Ammon's horn (tissue), 1 donor: ENCODE results near the gene WDR45B.

Experiments used
- DNase-seq: peaks from one replicate; pipeline ENCODE4 v3.0.0-alpha.2; 2016; ENCODE audit warnings: low spot score

WDR45B gene

GRCh38 chr17:82629748-82630147 is 18.5 kb downstream of the WDR45B start:
- no peak for DNase-seq

- no peak for DNase-seq
Observed at GRCh38 chr17:82627405-82627804, 20.8 kb downstream of the WDR45B start.

- DNase-seq, result no peak
Observed at GRCh38 chr17:82623707-82624106, 24.5 kb downstream of the WDR45B start.

GRCh38 chr17:82619641-82620040 is 28.6 kb downstream of the WDR45B start:
- no peak for DNase-seq

GRCh38 chr17:82619211-82619610 is 29.0 kb downstream of the WDR45B start:
- DNase-seq, result no peak

- DNase-seq, result no peak
Observed at GRCh38 chr17:82616021-82616711, 32.1 kb downstream of the WDR45B start.

GRCh38 chr17:82615084-82616020 is 32.9 kb downstream of the WDR45B start:
- no peak for DNase-seq

GRCh38 chr17:82614095-82614631 is 34.1 kb downstream of the WDR45B start:
- DNase-seq, result no peak

- DNase-seq, result no peak
Observed at GRCh38 chr17:82613283-82614094, 34.8 kb downstream of the WDR45B start.

GRCh38 chr17:82611140-82612058 is 36.8 kb downstream of the WDR45B start:
- no peak for DNase-seq

- no peak for DNase-seq
Observed at GRCh38 chr17:82609655-82610054, 38.6 kb downstream of the WDR45B start.

GRCh38 chr17:82608816-82609215 is 39.4 kb downstream of the WDR45B start:
- DNase-seq, result peak; percentile 41

- no peak for DNase-seq
Observed at GRCh38 chr17:82605939-82606600, 42.2 kb downstream of the WDR45B start.

GRCh38 chr17:82604532-82604931 is 43.7 kb downstream of the WDR45B start:
- DNase-seq, result no peak

GRCh38 chr17:82603981-82604448 is 44.2 kb downstream of the WDR45B start:
- peak; percentile 81 for DNase-seq

- DNase-seq, result no peak
Observed at GRCh38 chr17:82602986-82603710, 45.1 kb downstream of the WDR45B start.

- DNase-seq, result no peak
Observed at GRCh38 chr17:82602487-82602886, 45.8 kb downstream of the WDR45B start.

- no peak for DNase-seq
Observed at GRCh38 chr17:82601447-82602000, 46.7 kb downstream of the WDR45B start.

- no peak for DNase-seq
Observed at GRCh38 chr17:82600731-82601446, 47.4 kb downstream of the WDR45B start.
